HCT116 (cell line): ENCODE results near the gene PFKP. TPM values are rescaled to one million over a fixed set of nuclear protein-coding genes. Genes with fewer than 3 reads are reported as not detected.

Experiments used
- ATAC-seq: fragments of 200-7000 bp; cut with Tn5 transposase; 2 replicates; pipeline ENCODE4 v1.9.1; 2020; ENCODE audit warnings: mild to moderate bottlenecking, moderate library complexity
- BruUV-seq: library from RNA; stranded (reverse); fragments of 400-500 nt; replicated peaks from 2 replicates; lab custom pipeline; 2021; lab: Mats Ljungman, UMichigan
- CTCF ChIA-PET: fragments of 300-600 bp; sonication (Branson Sonifier 250); formaldehyde crosslinking; loops from one replicate; lab custom pipeline; 2021; ENCODE audit warnings: antibody characterized with exemption; lab: Charles Lee
- POLR2A ChIA-PET: fragments of 300-600, 350-600 bp; sonication (Branson Sonifier 250); formaldehyde crosslinking; loops from one replicate; lab custom pipeline; 2021; ENCODE audit warnings: antibody characterized with exemption; lab: Charles Lee
- RAD21 ChIA-PET, 2 experiments: fragments of 300-600 bp; sonication (Branson Sonifier 250); formaldehyde crosslinking; loops; one replicate each; lab custom pipeline; 2023; ENCODE audit warnings: low total read pairs in 2 of 2; ENCODE audit not compliant: uncharacterized antibody in 2 of 2, unreplicated experiment in 2 of 2, low non-redundant PET in 1 of 2; lab: Charles Lee
- DNase-seq: peaks from one replicate; pipeline ENCODE4 v3.0.0-alpha.2; 2010; ENCODE audit warnings: low read depth, low spot score
- H2AFZ ChIP-seq: fragments of 200-600 bp; shearing (Covaris generic), sonication (generic); 2 replicates; pipeline ENCODE4 v1.6.1; 2017; ENCODE audit warnings: low read depth, mixed run types, mixed read lengths, antibody characterized with exemption, low read length; ENCODE audit not compliant: poor library complexity, severe bottlenecking
- H3K27ac ChIP-seq: 2 replicates; pipeline ENCODE4 v1.5.1; 2012; ENCODE audit warnings: low read depth, low read length
- H3K27me3 ChIP-seq: fragments of 200-600 bp; sonication (generic); 2 replicates; pipeline ENCODE4 v1.6.1; 2016; ENCODE audit warnings: mixed run types, low read length, mixed read lengths; ENCODE audit not compliant: insufficient read depth
- H3K36me3 ChIP-seq, 2 experiments: fragments of 200-500 bp in 1 of 2; fragments of 200-600 bp in 1 of 2; sonication (Bioruptor generic) in 1 of 2; sonication (generic) in 1 of 2; 2 replicates each; pipeline versions ENCODE4 v1.5.1 to v1.6.1; 2014 to 2016; ENCODE audit warnings: low read length in 2 of 2, inconsistent platforms in 1 of 2, mixed read lengths in 1 of 2, mixed run types in 1 of 2; ENCODE audit not compliant: insufficient read depth in 2 of 2, control insufficient read depth in 1 of 2
- H3K4me1 ChIP-seq, 2 experiments: fragments of 200-600 bp in 1 of 2; sonication (generic) in 1 of 2; 2 replicates each; pipeline versions ENCODE4 v1.5.1 to v1.6.1; 2012 to 2017; ENCODE audit warnings: low read length in 2 of 2, inconsistent platforms in 1 of 2, mild to moderate bottlenecking in 1 of 2, mixed read lengths in 1 of 2, mixed run types in 1 of 2, moderate library complexity in 1 of 2; ENCODE audit not compliant: insufficient read depth in 2 of 2, control insufficient read depth in 1 of 2
- H3K4me2 ChIP-seq: fragments of 200-600 bp; sonication (generic); 2 replicates; pipeline ENCODE4 v1.6.1; 2017; ENCODE audit warnings: mixed run types, low read length, mixed read lengths
- H3K4me3 ChIP-seq, 2 experiments: fragments of 200-600 bp in 1 of 2; sonication (generic) in 1 of 2; replicated peaks in 1 of 2; 2 replicates each; pipeline ENCODE4 v1.5.1; 2011 to 2016; ENCODE audit warnings: low read length in 2 of 2, control low read depth in 1 of 2, low read depth in 1 of 2, mild to moderate bottlenecking in 1 of 2, mixed read lengths in 1 of 2, mixed run types in 1 of 2
- H3K79me2 ChIP-seq: fragments of 200-600 bp; sonication (generic); 2 replicates; pipeline ENCODE4 v1.6.1; 2017; ENCODE audit warnings: mild to moderate bottlenecking, mixed run types, low read length, moderate library complexity, mixed read lengths; ENCODE audit not compliant: insufficient read depth
- H3K9ac ChIP-seq: fragments of 200-600 bp; sonication (generic); 2 replicates; pipeline ENCODE4 v1.6.1; 2016; ENCODE audit warnings: low read length, mixed read lengths
- H3K9me2 ChIP-seq: fragments of 200-600 bp; sonication (generic), shearing (Covaris generic); 2 replicates; pipeline ENCODE4 v1.6.1; 2017; ENCODE audit warnings: mixed run types, mild to moderate bottlenecking, moderate library complexity; ENCODE audit not compliant: insufficient read depth
- H3K9me3 ChIP-seq, 2 experiments: fragments of 200-500 bp in 1 of 2; fragments of 200-600 bp in 1 of 2; sonication (Bioruptor generic) in 1 of 2; sonication (generic) in 1 of 2; 2 replicates each; pipeline ENCODE4 v1.6.1; 2014 to 2017; ENCODE audit warnings: low read length in 2 of 2, mixed read lengths in 2 of 2, inconsistent platforms in 1 of 2, low read depth in 1 of 2, mild to moderate bottlenecking in 1 of 2, mixed run types in 1 of 2, moderate library complexity in 1 of 2; ENCODE audit not compliant: control insufficient read depth in 1 of 2, insufficient read depth in 1 of 2
- H4K20me1 ChIP-seq: fragments of 200-600 bp; sonication (generic), shearing (Covaris generic); 2 replicates; pipeline ENCODE4 v1.6.1; 2017; ENCODE audit warnings: mixed run types, mild to moderate bottlenecking, moderate library complexity; ENCODE audit not compliant: insufficient read depth
- CBX3 ChIP-seq: IDR thresholded peaks from 2 replicates; pipeline ENCODE4 v1.6.1; 2012; ENCODE audit warnings: low read depth
- CEBPB ChIP-seq: IDR thresholded peaks from 2 replicates; pipeline ENCODE4 v1.6.1; 2012; ENCODE audit warnings: low read depth
- EGR1 ChIP-seq: IDR thresholded peaks from 2 replicates; pipeline ENCODE4 v1.6.1; 2012; ENCODE audit warnings: low read depth
- ELF1 ChIP-seq: IDR thresholded peaks from 2 replicates; pipeline ENCODE4 v1.6.1; 2012; ENCODE audit warnings: low read depth, borderline replicate concordance
- EZH2phosphoT487 ChIP-seq: fragments of 200-600 bp; IDR thresholded peaks from 2 replicates; pipeline ENCODE4 v1.6.1; 2018; ENCODE audit warnings: antibody characterized with exemption, borderline replicate concordance
- FOSL1 ChIP-seq: IDR thresholded peaks from 2 replicates; pipeline ENCODE4 v1.6.1; 2012; ENCODE audit warnings: low read depth
- JUND ChIP-seq: IDR thresholded peaks from 2 replicates; pipeline ENCODE4 v1.6.1; 2012
- RAD21 ChIP-seq: IDR thresholded peaks from 2 replicates; pipeline ENCODE4 v1.6.1; 2012; ENCODE audit warnings: low read depth, mild to moderate bottlenecking
- REST ChIP-seq: IDR thresholded peaks from 2 replicates; pipeline ENCODE4 v1.6.1; 2012; ENCODE audit warnings: low read depth
- SIN3A ChIP-seq: IDR thresholded peaks from 2 replicates; pipeline ENCODE4 v1.6.1; 2012; ENCODE audit warnings: low read depth
- SP1 ChIP-seq: IDR thresholded peaks from 2 replicates; pipeline ENCODE4 v1.6.1; 2012; ENCODE audit warnings: low read depth
- YY1 ChIP-seq: IDR thresholded peaks from 2 replicates; pipeline ENCODE4 v1.6.1; 2011; ENCODE audit warnings: low read length, low read depth, moderate library complexity, mild to moderate bottlenecking; ENCODE audit not compliant: insufficient replicate concordance; ENCODE audit errors: extremely low read depth
- ZBTB33 ChIP-seq: IDR thresholded peaks from 2 replicates; pipeline ENCODE4 v1.6.1; 2011; ENCODE audit warnings: mild to moderate bottlenecking, low read length, moderate library complexity; ENCODE audit not compliant: insufficient replicate concordance; ENCODE audit errors: extremely low read depth
- intact Hi-C: fragments of 100-400 bp; cut with micrococcal nuclease; formaldehyde crosslinking; loops from 2 replicates; pipeline ENCODE4 v1.10.0; 2022
- total RNA-seq: library from RNA; stranded (reverse); gene quantifications from one replicate; pipeline ENCODE4 v1.2.1, GENCODE V29; 2021; ENCODE audit not compliant: unreplicated experiment
- TF ChIP-seq, protein P1 (sequence below): IDR thresholded peaks from 2 replicates; pipeline ENCODE4 v1.6.1; 2012

The PFKP gene
- total RNA-seq, 1 experiment from 2014 or later, result 237 TPM

GRCh38 chr10:3071405-3072198 is 4.3 kb downstream of the PFKP start (continued):
- peak; percentile 15; the same call in 1 of the 2 replicates for TF ChIP-seq RAD21
- no peak for TF ChIP-seq SIN3A
- TF ChIP-seq ELF1, result no peak
- no peak for TF ChIP-seq EGR1
- TF ChIP-seq CEBPB, result no peak
- peak; percentile 84 for TF ChIP-seq SP1

DNA sequence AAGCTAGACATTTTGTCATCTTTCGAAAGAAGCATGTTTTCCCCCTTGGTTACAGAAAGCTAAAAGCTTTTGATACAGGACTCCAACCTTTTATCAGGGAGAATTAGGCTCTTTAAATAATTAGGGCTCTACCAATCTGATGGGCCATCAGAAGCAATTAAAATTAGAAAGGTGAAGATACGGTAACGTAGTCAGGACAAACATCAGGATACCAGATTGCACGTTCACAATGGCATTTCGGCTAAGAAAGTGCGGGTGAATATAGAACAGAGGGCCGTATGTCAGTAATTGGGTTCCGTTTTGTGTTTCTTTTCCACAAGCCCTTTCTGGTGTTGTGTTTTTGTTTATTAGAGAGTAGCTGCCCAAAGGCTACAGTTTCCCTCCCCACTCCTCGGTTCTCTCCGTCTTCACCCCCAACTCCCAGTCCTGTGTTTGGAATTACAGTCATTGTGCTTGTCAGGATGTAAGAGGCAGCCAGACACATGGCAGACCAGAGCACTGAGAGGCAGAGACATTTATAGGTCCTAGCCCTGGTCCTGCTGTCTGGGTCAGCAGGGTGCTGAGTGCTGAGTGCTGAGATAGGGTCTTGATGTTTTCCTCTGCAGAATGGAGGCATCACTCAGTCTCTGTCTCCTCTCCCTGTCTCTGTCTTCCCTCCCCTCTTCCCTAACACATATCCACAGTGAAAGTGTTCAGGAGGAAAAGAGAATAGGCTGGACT is 5.5 kb downstream of the PFKP start:
- H3K36me3 ChIP-seq, result peaks cover 9 to 31% of the 10 kb centered on the region in 2 experiments
- H3K27me3 ChIP-seq, result no peaks in the 10 kb centered on the region
- no peak overlapping the region for H3K4me2 ChIP-seq
- H3K79me2 ChIP-seq, result peaks cover 99% of the 10 kb centered on the region
- TF ChIP-seq JUND, result no peak
- no peak for TF ChIP-seq EZH2phosphoT487
- no peak for TF ChIP-seq ZBTB33
- no peak for TF ChIP-seq SIN3A
- no peak for TF ChIP-seq RAD21
- no peak for TF ChIP-seq CBX3
- no peak for TF ChIP-seq ELF1
- TF ChIP-seq, protein P1, sequence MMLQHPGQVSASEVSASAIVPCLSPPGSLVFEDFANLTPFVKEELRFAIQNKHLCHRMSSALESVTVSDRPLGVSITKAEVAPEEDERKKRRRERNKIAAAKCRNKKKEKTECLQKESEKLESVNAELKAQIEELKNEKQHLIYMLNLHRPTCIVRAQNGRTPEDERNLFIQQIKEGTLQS, result no peak
- TF ChIP-seq REST, result no peak
- no peak for TF ChIP-seq SP1
- no peak for TF ChIP-seq YY1
- no peak for TF ChIP-seq FOSL1
- TF ChIP-seq, all 23 proteins: peak for 0
- ChIA-PET RAD21 (no interaction called here), POLR2A (no interaction called here), CTCF (no interaction called here)
- Histone ChIP-seq H3K9ac (no peak overlapping the region), H3K4me3 (no peak overlapping the region), H4K20me1 (peaks cover 27% of the 10 kb centered on the region; the same call in 1 of the 2 replicates), H3K4me1 (peaks cover 43 to 79% of the 10 kb centered on the region in 2 experiments), H3K9me2 (no peaks in the 10 kb centered on the region), H2AFZ (no peak overlapping the region), H3K9me3 (no peaks in the 10 kb centered on the region), H3K27ac (no peak overlapping the region)
- no peak for ATAC-seq
- BruUV-seq, result no TSS peak
- intact Hi-C loops, result no loop called here
- DNase-seq, result no peak
